ENCODE data around the gene PTK6.

PTK6 gene

DNA sequence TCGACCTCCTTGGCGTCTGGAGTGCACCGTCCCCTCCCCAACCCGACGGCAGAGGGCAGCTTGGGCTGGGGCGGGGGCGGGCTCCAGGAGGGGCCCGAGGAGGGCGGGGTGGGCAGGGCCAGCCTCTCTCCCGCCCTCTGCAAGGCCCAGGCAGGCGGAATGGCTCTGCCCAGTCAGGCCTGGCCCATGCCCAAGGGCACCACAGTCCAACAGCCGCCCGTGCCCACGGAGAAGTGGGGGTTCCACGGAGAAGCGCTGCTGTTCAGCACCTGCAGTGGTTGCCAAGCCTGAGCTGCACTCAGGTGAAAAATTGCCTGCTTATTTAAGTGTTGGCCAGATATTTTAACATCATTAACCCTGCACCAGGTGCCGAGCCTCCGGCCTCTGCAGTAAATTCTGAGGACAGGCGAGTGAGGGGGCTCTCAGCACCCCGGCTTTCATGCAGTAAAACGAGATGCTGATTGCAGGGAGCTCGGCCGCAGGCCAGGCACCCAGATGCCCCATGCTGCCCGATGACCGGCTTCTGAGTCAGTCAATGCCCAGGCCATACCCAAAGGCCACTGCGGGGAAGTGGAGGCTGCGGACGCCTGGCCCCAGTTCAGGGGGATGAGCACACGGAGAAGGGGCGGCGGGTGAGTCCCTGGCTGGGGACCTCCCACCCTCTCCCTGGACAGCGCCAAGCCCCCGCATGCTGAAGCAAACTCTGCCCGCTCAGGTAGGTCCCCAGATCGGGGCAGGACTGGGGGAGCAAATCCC, 10.7 kb upstream of the PTK6 start, which contains the start of gene SRMS:
Gene SRMS, minus strand, starts transcription at position 25 of the 756 bp plus-strand sequence. CDS start 286 bp downstream, outside the sequence.
- peaks cover 8% of the 10 kb centered on the region; the same call in 1 of the 2 replicates for H3K27me3 ChIP-seq (ENCODE audit: insufficient read depth, low read length)
- H3K4me1 ChIP-seq (ENCODE audit: insufficient read depth, low read length, severe bottlenecking): peaks cover 8% of the 10 kb centered on the region
- no peak within 1 kb of the TSS for H3K4me3 ChIP-seq (ENCODE audit: low read depth, low read length, poor library complexity, severe bottlenecking)
- H3F3A ChIP-seq (ENCODE audit: insufficient read depth, low read length): 0 out of 2 replicates have a peak, but pooled peaks cover 2% of the 10 kb centered on the region
- H3K79me2 ChIP-seq (ENCODE audit: insufficient read depth, low read length): no peaks in the 10 kb centered on the region
- no peaks in the 10 kb centered on the region for H4K20me1 ChIP-seq (ENCODE audit: insufficient read depth, low read length)
- H3K9ac ChIP-seq (ENCODE audit: low read length): no peak within 1 kb of the TSS
- no peaks in the 10 kb centered on the region for H3K9me2 ChIP-seq (ENCODE audit: low read depth, low read length)
- H3K27ac ChIP-seq (ENCODE audit: low read depth, low read length, poor library complexity, severe bottlenecking): no peak within 1 kb of the TSS
- no peaks in the 10 kb centered on the region for H3K9me3 ChIP-seq (ENCODE audit: low read length)
- no peak for TF ChIP-seq CTCF (IDR thresholded peaks at IDR 0.05; ENCODE audit: low read length)
- TF ChIP-seq EZH2 (IDR thresholded peaks at IDR 0.05; ENCODE audit: borderline replicate concordance, low read length): no peak
- no peak within 1 kb of the TSS for H2AFZ ChIP-seq (ENCODE audit: low read length)
- no peak within 1 kb of the TSS for H3K4me2 ChIP-seq (ENCODE audit: low read length)
- H3K36me3 ChIP-seq (ENCODE audit: insufficient read depth, low read length): no peaks in the 10 kb centered on the region

DNA sequence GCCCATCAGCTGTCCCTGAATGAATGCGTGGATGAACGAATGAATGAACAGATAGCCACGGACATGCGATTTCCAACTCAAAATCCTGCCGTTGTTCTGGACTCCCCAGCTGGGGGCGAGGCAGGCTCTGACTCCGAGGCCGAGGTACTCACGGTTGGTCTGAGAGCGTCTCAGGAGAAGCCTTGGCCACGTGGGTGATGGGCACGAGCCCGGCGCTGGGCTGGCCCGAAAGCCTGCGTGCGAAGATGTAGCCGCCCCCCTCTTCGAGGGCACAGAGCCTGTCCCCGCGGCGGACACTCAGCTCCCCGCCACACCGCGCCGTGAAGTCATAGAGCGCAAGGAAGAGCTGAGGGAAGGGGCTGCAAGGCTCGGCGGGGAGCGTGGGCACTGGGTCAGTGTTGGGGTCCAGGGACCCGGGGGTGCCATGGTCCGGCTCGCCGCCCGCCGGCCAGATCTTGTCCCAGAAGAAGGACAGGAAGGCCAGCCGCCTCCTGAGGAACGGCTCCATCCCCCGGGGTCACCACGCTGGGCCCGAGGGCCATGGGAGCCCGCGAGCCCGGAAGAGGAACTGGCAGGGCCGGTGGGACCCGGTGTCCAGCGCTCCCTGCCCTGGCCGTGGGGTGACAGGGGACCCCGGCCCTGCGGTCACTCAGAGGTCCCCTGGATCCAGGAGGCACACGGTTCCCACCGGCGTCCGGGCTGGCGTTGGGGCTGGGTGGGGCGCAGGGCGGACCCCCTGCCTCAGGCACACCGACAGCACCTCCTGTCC, 10.0 kb upstream of the PTK6 start:
- no peak overlapping the region for H3K4me2 ChIP-seq (ENCODE audit: low read length)
- no peak overlapping the region for H3K4me3 ChIP-seq (ENCODE audit: low read depth, low read length, poor library complexity, severe bottlenecking)
- peaks cover 8% of the 10 kb centered on the region; the same call in 1 of the 2 replicates for H3K27me3 ChIP-seq (ENCODE audit: insufficient read depth, low read length)
- H3K27ac ChIP-seq (ENCODE audit: low read depth, low read length, poor library complexity, severe bottlenecking): no peak overlapping the region
- H3K4me1 ChIP-seq (ENCODE audit: insufficient read depth, low read length, severe bottlenecking): peaks cover under 1% of the 10 kb centered on the region
- no peaks in the 10 kb centered on the region for H3F3A ChIP-seq (ENCODE audit: insufficient read depth, low read length)
- no peak overlapping the region for H2AFZ ChIP-seq (ENCODE audit: low read length)
- no peaks in the 10 kb centered on the region for H3K36me3 ChIP-seq (ENCODE audit: insufficient read depth, low read length)
- H3K9me2 ChIP-seq (ENCODE audit: low read depth, low read length): no peaks in the 10 kb centered on the region
- no peak overlapping the region for H3K9ac ChIP-seq (ENCODE audit: low read length)
- TF ChIP-seq EZH2 (IDR thresholded peaks at IDR 0.05; ENCODE audit: borderline replicate concordance, low read length) (no peak), CTCF (IDR thresholded peaks at IDR 0.05; ENCODE audit: low read length) (no peak)
- no peaks in the 10 kb centered on the region for H3K9me3 ChIP-seq (ENCODE audit: low read length)
- no peaks in the 10 kb centered on the region for H3K79me2 ChIP-seq (ENCODE audit: insufficient read depth, low read length)
- H4K20me1 ChIP-seq (ENCODE audit: insufficient read depth, low read length): no peaks in the 10 kb centered on the region

GRCh38 chr20:63546256-63546955, 9.2 kb upstream of the PTK6 start:
- Histone ChIP-seq H3K9ac (ENCODE audit: low read length) (no peak overlapping the region), H4K20me1 (ENCODE audit: insufficient read depth, low read length) (no peaks in the 10 kb centered on the region), H3K4me2 (ENCODE audit: low read length) (no peak overlapping the region), H3K9me2 (ENCODE audit: low read depth, low read length) (no peaks in the 10 kb centered on the region), H3K4me3 (ENCODE audit: low read depth, low read length, poor library complexity, severe bottlenecking) (no peak overlapping the region), H3F3A (ENCODE audit: insufficient read depth, low read length) (no peaks in the 10 kb centered on the region), H3K9me3 (ENCODE audit: low read length) (no peaks in the 10 kb centered on the region), H3K79me2 (ENCODE audit: insufficient read depth, low read length) (no peaks in the 10 kb centered on the region), H3K27ac (ENCODE audit: low read depth, low read length, poor library complexity, severe bottlenecking) (no peak overlapping the region), H3K4me1 (ENCODE audit: insufficient read depth, low read length, severe bottlenecking) (no peaks in the 10 kb centered on the region), H2AFZ (ENCODE audit: low read length) (no peak overlapping the region), H3K36me3 (ENCODE audit: insufficient read depth, low read length) (no peaks in the 10 kb centered on the region), H3K27me3 (ENCODE audit: insufficient read depth, low read length) (peaks cover 8% of the 10 kb centered on the region; the same call in 1 of the 2 replicates)
- TF ChIP-seq EZH2 (IDR thresholded peaks at IDR 0.05; ENCODE audit: borderline replicate concordance, low read length) (no peak), CTCF (IDR thresholded peaks at IDR 0.05; ENCODE audit: low read length) (no peak)
